ENCODE data around the gene REG1B.

DNA sequence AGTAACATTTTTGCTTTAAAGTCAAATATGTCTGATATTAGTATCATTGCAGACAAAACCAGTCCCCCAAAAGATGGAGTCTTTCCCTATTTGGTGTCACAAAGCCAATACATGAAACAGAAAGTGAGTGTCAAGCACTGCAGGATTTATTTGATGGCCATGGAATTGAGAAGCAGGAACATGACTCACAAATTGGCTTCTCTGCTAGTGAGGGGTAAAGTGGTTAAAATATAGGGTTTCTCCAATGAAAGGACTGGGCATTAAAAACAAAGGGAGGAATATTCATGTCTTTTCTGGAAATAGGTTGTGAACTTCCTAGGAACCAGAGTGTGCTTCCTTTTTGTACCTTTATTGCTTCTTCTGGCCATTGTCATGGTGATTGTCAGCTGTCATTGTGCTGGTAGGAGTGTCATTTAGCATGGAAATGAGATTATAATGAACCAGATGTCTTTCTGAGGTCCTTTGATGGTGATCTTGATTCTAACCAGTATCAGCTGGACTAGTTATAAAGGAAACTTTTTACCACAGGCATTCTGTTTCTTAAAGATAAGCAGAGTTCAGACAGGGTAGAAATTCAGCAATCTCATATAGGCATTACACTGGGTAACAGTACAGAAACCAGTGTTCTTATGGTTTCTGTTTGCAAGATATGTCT, 4.1 kb downstream of the REG1B start:
- TF ChIP-seq POLR2A (IDR thresholded peaks at IDR 0.05) (no peak), POLR2AphosphoS5 (IDR thresholded peaks at IDR 0.05) (no peak)
- TF ChIP-seq, protein P1, sequence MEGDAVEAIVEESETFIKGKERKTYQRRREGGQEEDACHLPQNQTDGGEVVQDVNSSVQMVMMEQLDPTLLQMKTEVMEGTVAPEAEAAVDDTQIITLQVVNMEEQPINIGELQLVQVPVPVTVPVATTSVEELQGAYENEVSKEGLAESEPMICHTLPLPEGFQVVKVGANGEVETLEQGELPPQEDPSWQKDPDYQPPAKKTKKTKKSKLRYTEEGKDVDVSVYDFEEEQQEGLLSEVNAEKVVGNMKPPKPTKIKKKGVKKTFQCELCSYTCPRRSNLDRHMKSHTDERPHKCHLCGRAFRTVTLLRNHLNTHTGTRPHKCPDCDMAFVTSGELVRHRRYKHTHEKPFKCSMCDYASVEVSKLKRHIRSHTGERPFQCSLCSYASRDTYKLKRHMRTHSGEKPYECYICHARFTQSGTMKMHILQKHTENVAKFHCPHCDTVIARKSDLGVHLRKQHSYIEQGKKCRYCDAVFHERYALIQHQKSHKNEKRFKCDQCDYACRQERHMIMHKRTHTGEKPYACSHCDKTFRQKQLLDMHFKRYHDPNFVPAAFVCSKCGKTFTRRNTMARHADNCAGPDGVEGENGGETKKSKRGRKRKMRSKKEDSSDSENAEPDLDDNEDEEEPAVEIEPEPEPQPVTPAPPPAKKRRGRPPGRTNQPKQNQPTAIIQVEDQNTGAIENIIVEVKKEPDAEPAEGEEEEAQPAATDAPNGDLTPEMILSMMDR (IDR thresholded peaks at IDR 0.05), result no peak
